ENCODE results near the gene ALAS1. TPM values are rescaled to one million over a fixed set of nuclear protein-coding genes. Genes with fewer than 3 reads are reported as not detected.

The ALAS1 gene
- total RNA-seq, 1 experiment from 2014 or later = 41.6 TPM

DNA sequence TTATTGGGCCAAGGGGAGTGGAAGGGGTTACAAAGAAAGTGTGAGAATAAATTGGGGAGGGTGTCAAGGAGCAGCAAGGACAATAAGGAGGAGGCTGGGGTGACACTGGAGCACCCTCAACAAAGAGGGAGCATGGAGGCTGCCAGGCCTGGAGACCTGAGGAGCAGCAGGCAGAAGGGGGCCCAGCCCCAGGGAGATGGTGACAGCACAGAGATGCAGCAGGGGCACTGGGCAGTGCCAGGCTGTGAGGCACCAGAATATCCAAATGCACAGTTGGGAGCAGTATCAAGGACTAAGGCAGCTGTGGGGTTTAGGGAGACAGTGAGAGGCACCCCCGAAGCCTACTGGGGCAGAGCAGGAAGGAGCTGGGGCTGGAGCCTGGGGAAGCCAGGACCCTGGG, 19.4 kb upstream of the ALAS1 start:
- Histone ChIP-seq H2AFZ (ENCODE audit: low read length) (no peak overlapping the region), H3K4me3 (ENCODE audit: low read length) (no peak overlapping the region), H3K79me2 (ENCODE audit: low read length) (no peaks in the 10 kb centered on the region), H3K4me1 (ENCODE audit: low read length) (peaks cover 18% of the 10 kb centered on the region), H3K9ac (ENCODE audit: low read length) (no peak overlapping the region), H3K9me3 (ENCODE audit: low read length) (no peaks in the 10 kb centered on the region), H3K9me2 (replicated peaks; ENCODE audit: insufficient read depth, low read length) (no peaks in the 10 kb centered on the region), H3K27me3 (ENCODE audit: low read length) (no peaks in the 10 kb centered on the region), H3K36me3 (ENCODE audit: insufficient read depth, low read length) (no peaks in the 10 kb centered on the region), H4K20me1 (ENCODE audit: insufficient read depth, low read depth, low read length) (no peaks in the 10 kb centered on the region), H3K27ac (ENCODE audit: low read length) (no peak overlapping the region), H3K4me2 (ENCODE audit: low read depth, low read length, poor library complexity, severe bottlenecking) (no peak overlapping the region)
- DNase-seq = no peak

DNA sequence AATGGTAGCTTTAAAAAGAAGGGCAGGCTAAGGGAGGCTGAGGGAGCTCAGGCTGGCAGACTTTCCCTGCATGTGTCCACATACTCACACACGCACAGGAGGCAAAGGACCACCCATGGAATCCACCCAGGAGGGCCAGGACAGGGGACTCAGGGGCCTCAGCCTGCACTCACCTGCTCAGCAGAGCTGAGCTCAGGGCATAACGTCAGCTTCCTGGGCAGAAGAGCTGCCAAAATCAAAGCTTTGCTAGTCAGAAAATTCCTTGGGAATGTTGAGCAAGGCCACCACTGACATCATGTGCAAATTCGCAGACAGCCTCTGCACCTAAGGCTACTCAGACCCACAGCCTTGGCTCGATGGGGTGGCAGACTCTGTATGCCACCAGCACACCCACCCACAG, 16.4 kb upstream of the ALAS1 start:
- no peak for DNase-seq
- H3K36me3 ChIP-seq (ENCODE audit: insufficient read depth, low read length) = no peaks in the 10 kb centered on the region
- peaks cover 18% of the 10 kb centered on the region for H3K4me1 ChIP-seq (ENCODE audit: low read length)
- H3K4me2 ChIP-seq (ENCODE audit: low read depth, low read length, poor library complexity, severe bottlenecking) = no peak overlapping the region
- H3K9ac ChIP-seq (ENCODE audit: low read length) = no peak overlapping the region
- H4K20me1 ChIP-seq (ENCODE audit: insufficient read depth, low read depth, low read length) = no peaks in the 10 kb centered on the region
- H2AFZ ChIP-seq (ENCODE audit: low read length) = no peak overlapping the region
- H3K27ac ChIP-seq (ENCODE audit: low read length) = no peak overlapping the region
- H3K9me3 ChIP-seq (ENCODE audit: low read length) = no peaks in the 10 kb centered on the region
- H3K27me3 ChIP-seq (ENCODE audit: low read length) = no peaks in the 10 kb centered on the region
- H3K4me3 ChIP-seq (ENCODE audit: low read length) = no peak overlapping the region
- H3K79me2 ChIP-seq (ENCODE audit: low read length) = no peaks in the 10 kb centered on the region
- no peaks in the 10 kb centered on the region for H3K9me2 ChIP-seq (replicated peaks; ENCODE audit: insufficient read depth, low read length)

DNA sequence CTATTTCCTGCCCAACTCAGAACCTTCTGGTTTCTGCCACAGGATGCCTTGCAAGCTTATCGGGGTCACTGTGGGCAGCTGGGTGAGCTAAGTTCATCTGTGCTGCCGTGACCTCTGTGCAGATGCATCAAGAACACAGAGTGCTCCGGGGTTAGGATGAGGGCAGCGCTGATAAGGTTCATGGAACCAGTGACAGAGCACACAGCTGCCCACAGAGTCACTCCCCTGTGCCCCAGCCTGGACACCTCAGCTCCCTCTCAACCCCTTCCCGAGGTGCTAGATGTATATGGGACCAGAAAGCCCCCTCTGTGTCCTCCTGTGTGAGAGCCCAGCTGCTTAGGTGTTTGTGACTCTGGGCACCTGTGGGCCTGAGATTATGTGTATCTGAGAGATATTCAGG, 15.8 kb upstream of the ALAS1 start:
- H3K4me2 ChIP-seq (ENCODE audit: low read depth, low read length, poor library complexity, severe bottlenecking) = no peak overlapping the region
- peaks cover 18% of the 10 kb centered on the region for H3K4me1 ChIP-seq (ENCODE audit: low read length)
- H3K4me3 ChIP-seq (ENCODE audit: low read length) = no peak overlapping the region
- H3K27me3 ChIP-seq (ENCODE audit: low read length) = no peaks in the 10 kb centered on the region
- H3K9ac ChIP-seq (ENCODE audit: low read length) = no peak overlapping the region
- no peaks in the 10 kb centered on the region for H3K9me3 ChIP-seq (ENCODE audit: low read length)
- H3K27ac ChIP-seq (ENCODE audit: low read length) = no peak overlapping the region
- no peak overlapping the region for H2AFZ ChIP-seq (ENCODE audit: low read length)
- no peaks in the 10 kb centered on the region for H3K79me2 ChIP-seq (ENCODE audit: low read length)
- H3K9me2 ChIP-seq (replicated peaks; ENCODE audit: insufficient read depth, low read length) = no peaks in the 10 kb centered on the region
- no peaks in the 10 kb centered on the region for H3K36me3 ChIP-seq (ENCODE audit: insufficient read depth, low read length)
- no peak for DNase-seq
- H4K20me1 ChIP-seq (ENCODE audit: insufficient read depth, low read depth, low read length) = no peaks in the 10 kb centered on the region

DNA sequence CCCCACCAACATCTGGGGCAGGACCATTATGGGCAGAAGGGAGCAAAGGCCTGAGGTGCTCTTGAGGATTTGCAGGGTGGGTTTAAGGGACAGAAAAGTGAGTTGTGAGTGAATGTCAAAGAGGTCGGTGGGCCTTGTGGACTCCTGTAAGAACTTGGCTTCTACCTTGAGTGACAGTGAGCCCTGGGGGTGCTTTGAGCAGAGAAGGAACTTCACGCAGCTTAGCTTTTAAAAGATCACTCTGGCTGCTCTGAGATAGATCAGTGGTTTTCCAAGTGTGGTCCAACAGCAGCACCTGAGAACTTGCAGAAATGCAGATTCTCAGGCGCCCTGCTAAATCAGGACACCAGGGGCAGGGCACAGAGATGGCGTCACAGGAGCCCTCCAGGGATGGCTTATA, 15.3 kb upstream of the ALAS1 start:
- Histone ChIP-seq H4K20me1 (ENCODE audit: insufficient read depth, low read depth, low read length) (no peaks in the 10 kb centered on the region), H3K9me3 (ENCODE audit: low read length) (no peaks in the 10 kb centered on the region), H3K9me2 (replicated peaks; ENCODE audit: insufficient read depth, low read length) (no peaks in the 10 kb centered on the region), H3K27me3 (ENCODE audit: low read length) (no peaks in the 10 kb centered on the region), H3K4me2 (ENCODE audit: low read depth, low read length, poor library complexity, severe bottlenecking) (no peak overlapping the region), H3K9ac (ENCODE audit: low read length) (no peak overlapping the region), H3K27ac (ENCODE audit: low read length) (no peak overlapping the region), H3K4me3 (ENCODE audit: low read length) (no peak overlapping the region), H3K36me3 (ENCODE audit: insufficient read depth, low read length) (no peaks in the 10 kb centered on the region), H2AFZ (ENCODE audit: low read length) (no peak overlapping the region), H3K4me1 (ENCODE audit: low read length) (peaks cover 18% of the 10 kb centered on the region), H3K79me2 (ENCODE audit: low read length) (no peaks in the 10 kb centered on the region)
- DNase-seq = no peak

DNA sequence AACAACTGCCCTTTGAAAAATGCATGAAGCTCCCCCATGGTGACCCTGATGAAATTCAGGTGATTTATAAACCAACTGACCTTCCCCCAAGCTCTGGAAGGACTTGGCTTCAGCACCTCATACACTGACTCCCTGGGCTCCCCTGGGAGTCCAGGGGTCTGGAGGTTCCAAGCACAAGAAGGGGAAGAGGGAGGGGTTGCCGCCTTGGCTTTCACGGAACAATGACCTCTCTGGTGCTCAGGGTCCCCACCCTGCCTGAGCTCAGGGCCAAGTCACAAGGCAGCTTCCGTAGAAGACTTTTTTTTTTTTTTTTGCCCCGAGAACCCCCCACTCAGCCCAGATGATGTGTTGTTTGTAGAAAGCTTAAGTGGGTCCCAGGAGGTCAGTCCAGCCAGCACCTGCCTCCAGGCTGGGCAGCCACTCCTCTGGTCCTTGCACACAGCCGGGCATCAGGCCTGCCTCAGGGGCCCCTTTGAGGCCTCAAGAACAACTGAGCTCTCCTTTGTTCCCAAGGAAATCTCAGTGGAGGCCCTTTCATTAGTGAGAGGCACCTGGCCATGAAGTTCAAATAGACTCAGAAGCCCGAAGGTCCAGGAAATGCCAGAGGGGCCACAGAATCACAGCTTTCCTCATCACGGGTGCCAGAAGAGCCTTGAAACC, 14.0 kb upstream of the ALAS1 start:
- H3K9me2 ChIP-seq (replicated peaks; ENCODE audit: insufficient read depth, low read length) = no peaks in the 10 kb centered on the region
- no peak overlapping the region for H2AFZ ChIP-seq (ENCODE audit: low read length)
- no peak for DNase-seq
- H3K4me2 ChIP-seq (ENCODE audit: low read depth, low read length, poor library complexity, severe bottlenecking) = no peak overlapping the region
- no peak overlapping the region for H3K27ac ChIP-seq (ENCODE audit: low read length)
- H4K20me1 ChIP-seq (ENCODE audit: insufficient read depth, low read depth, low read length) = no peaks in the 10 kb centered on the region
- no peaks in the 10 kb centered on the region for H3K27me3 ChIP-seq (ENCODE audit: low read length)
- no peaks in the 10 kb centered on the region for H3K79me2 ChIP-seq (ENCODE audit: low read length)
- no peaks in the 10 kb centered on the region for H3K9me3 ChIP-seq (ENCODE audit: low read length)
- H3K36me3 ChIP-seq (ENCODE audit: insufficient read depth, low read length) = no peaks in the 10 kb centered on the region
- no peak overlapping the region for H3K9ac ChIP-seq (ENCODE audit: low read length)
- H3K4me3 ChIP-seq (ENCODE audit: low read length) = no peak overlapping the region
- H3K4me1 ChIP-seq (ENCODE audit: low read length) = peaks cover 23% of the 10 kb centered on the region

DNA sequence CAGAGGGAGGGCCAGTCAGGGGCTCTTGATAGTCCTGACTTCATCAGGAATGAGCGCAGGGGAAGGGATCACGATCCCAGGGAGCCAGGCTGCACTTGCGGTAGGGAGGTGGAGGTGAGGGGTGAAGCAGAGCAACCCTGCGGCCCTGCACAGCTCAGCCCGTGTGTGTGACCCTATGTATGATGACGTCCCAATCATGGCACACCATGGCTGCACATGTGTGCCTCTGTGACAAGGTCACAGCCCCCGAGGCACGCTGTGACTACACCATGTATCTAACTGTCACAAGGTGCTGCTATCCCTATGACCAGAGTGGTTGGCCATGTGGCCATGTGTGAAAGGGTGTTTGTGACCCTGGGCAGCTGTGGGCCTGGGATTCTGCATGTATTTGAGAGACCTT, 13.3 kb upstream of the ALAS1 start:
- no peak overlapping the region for H3K4me2 ChIP-seq (ENCODE audit: low read depth, low read length, poor library complexity, severe bottlenecking)
- H3K79me2 ChIP-seq (ENCODE audit: low read length) = no peaks in the 10 kb centered on the region
- H3K27ac ChIP-seq (ENCODE audit: low read length) = no peak overlapping the region
- H3K36me3 ChIP-seq (ENCODE audit: insufficient read depth, low read length) = no peaks in the 10 kb centered on the region
- no peak overlapping the region for H2AFZ ChIP-seq (ENCODE audit: low read length)
- no peak overlapping the region for H3K9ac ChIP-seq (ENCODE audit: low read length)
- no peaks in the 10 kb centered on the region for H3K9me2 ChIP-seq (replicated peaks; ENCODE audit: insufficient read depth, low read length)
- no peaks in the 10 kb centered on the region for H4K20me1 ChIP-seq (ENCODE audit: insufficient read depth, low read depth, low read length)
- no peak for DNase-seq
- H3K27me3 ChIP-seq (ENCODE audit: low read length) = no peaks in the 10 kb centered on the region
- peaks cover 24% of the 10 kb centered on the region for H3K4me1 ChIP-seq (ENCODE audit: low read length)
- no peaks in the 10 kb centered on the region for H3K9me3 ChIP-seq (ENCODE audit: low read length)
- no peak overlapping the region for H3K4me3 ChIP-seq (ENCODE audit: low read length)

DNA sequence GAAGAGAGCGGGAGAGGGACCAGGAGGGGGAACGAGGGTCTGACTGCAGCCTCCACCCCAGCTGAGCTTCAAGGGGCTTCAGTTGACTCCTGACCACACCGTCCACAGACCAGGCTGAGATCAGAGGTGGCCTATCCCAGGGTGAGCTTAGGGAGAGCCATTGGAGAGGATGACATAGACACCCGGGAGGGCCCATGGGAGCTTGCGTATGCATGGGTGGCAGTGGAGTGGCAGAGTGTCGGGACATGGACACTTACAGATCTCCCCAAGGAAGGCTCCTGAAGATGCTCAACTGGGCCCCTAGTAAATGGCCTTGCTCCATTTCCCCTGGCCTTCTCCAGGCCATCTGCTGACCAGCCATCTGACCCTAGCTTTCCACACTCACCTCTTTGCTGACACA, 12.6 kb upstream of the ALAS1 start:
- no peak overlapping the region for H3K9ac ChIP-seq (ENCODE audit: low read length)

DNA sequence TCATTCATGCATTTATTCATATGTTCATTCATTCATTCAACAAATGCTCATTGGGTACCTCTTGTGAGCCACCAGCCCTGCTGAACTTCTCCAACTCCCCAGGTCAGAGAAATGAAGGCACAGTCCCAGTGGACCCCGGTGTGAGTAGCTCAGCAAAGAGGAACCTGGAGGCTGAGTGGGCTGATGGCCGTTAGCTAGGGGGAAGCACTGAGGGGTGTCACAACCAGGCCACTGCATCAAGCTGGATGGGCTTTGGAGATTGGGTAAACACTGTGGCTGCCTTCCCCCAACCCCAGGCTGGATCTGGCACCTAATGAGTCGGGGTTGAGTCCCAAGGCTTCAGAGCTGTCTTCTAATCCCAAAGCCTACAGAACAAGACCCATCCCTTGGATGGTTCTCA, 12.1 kb upstream of the ALAS1 start:
- H3K79me2 ChIP-seq (ENCODE audit: low read length) = no peaks in the 10 kb centered on the region
- H3K9me3 ChIP-seq (ENCODE audit: low read length) = no peaks in the 10 kb centered on the region
- peaks cover 15% of the 10 kb centered on the region for H3K4me1 ChIP-seq (ENCODE audit: low read length)
- H2AFZ ChIP-seq (ENCODE audit: low read length) = no peak overlapping the region
- H3K4me3 ChIP-seq (ENCODE audit: low read length) = no peak overlapping the region
- H3K9me2 ChIP-seq (replicated peaks; ENCODE audit: insufficient read depth, low read length) = no peaks in the 10 kb centered on the region
- H3K9ac ChIP-seq (ENCODE audit: low read length) = no peak overlapping the region
- no peak overlapping the region for H3K27ac ChIP-seq (ENCODE audit: low read length)
- no peak overlapping the region for H3K4me2 ChIP-seq (ENCODE audit: low read depth, low read length, poor library complexity, severe bottlenecking)
- no peak for DNase-seq
- no peaks in the 10 kb centered on the region for H3K27me3 ChIP-seq (ENCODE audit: low read length)
- H4K20me1 ChIP-seq (ENCODE audit: insufficient read depth, low read depth, low read length) = no peaks in the 10 kb centered on the region
- H3K36me3 ChIP-seq (ENCODE audit: insufficient read depth, low read length) = no peaks in the 10 kb centered on the region

More for the DNA sequence above, 12.6 kb upstream of the ALAS1 start:
- H2AFZ ChIP-seq (ENCODE audit: low read length) = no peak overlapping the region
- no peak overlapping the region for H3K4me3 ChIP-seq (ENCODE audit: low read length)
- H4K20me1 ChIP-seq (ENCODE audit: insufficient read depth, low read depth, low read length) = no peaks in the 10 kb centered on the region
- H3K4me1 ChIP-seq (ENCODE audit: low read length) = peaks cover 20% of the 10 kb centered on the region
- H3K27me3 ChIP-seq (ENCODE audit: low read length) = no peaks in the 10 kb centered on the region
- DNase-seq = no peak
- no peaks in the 10 kb centered on the region for H3K9me2 ChIP-seq (replicated peaks; ENCODE audit: insufficient read depth, low read length)
- no peaks in the 10 kb centered on the region for H3K36me3 ChIP-seq (ENCODE audit: insufficient read depth, low read length)
- H3K79me2 ChIP-seq (ENCODE audit: low read length) = no peaks in the 10 kb centered on the region
- no peaks in the 10 kb centered on the region for H3K9me3 ChIP-seq (ENCODE audit: low read length)
- no peak overlapping the region for H3K27ac ChIP-seq (ENCODE audit: low read length)
- no peak overlapping the region for H3K4me2 ChIP-seq (ENCODE audit: low read depth, low read length, poor library complexity, severe bottlenecking)

DNA sequence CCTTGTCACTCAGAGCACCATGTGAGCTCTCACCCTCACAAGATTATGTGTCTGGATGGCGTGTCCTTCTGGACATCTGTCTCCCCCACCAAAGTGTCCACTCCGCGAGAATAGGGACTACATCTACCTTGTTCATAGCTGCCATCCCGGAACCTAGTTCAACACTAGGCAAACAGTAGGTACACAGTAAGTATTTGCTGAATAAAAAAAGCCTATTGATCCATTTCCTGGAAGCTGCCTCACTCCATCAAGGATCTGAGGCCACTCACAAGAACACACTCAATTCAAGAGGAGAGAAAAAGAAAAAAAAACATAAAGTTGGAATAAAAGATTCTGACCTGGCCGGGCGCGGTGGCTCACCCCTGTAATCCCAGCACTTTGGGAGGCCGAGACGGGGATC, 11.2 kb upstream of the ALAS1 start:
- H3K9me2 ChIP-seq (replicated peaks; ENCODE audit: insufficient read depth, low read length) = no peaks in the 10 kb centered on the region
- no peak overlapping the region for H2AFZ ChIP-seq (ENCODE audit: low read length)
- no peak overlapping the region for H3K4me2 ChIP-seq (ENCODE audit: low read depth, low read length, poor library complexity, severe bottlenecking)
- no peak overlapping the region for H3K27ac ChIP-seq (ENCODE audit: low read length)
- no peak overlapping the region for H3K9ac ChIP-seq (ENCODE audit: low read length)
- H3K9me3 ChIP-seq (ENCODE audit: low read length) = no peaks in the 10 kb centered on the region
- DNase-seq = no peak
- H3K79me2 ChIP-seq (ENCODE audit: low read length) = no peaks in the 10 kb centered on the region
- H3K36me3 ChIP-seq (ENCODE audit: insufficient read depth, low read length) = no peaks in the 10 kb centered on the region
- H4K20me1 ChIP-seq (ENCODE audit: insufficient read depth, low read depth, low read length) = no peaks in the 10 kb centered on the region
- no peak overlapping the region for H3K4me3 ChIP-seq (ENCODE audit: low read length)
- H3K4me1 ChIP-seq (ENCODE audit: low read length) = peaks cover 6% of the 10 kb centered on the region
- H3K27me3 ChIP-seq (ENCODE audit: low read length) = no peaks in the 10 kb centered on the region
